GM18870 (cell line): Measurements from ENCODE around the gene PCDHGC3.

Experiments
- ATAC-seq: cut with Tn5 transposase; IDR thresholded peaks from one replicate; pipeline ENCODE4 v1.9.1; 2021; ENCODE audit warnings: moderate library complexity; ENCODE audit not compliant: unreplicated experiment

PCDHGC3 gene

DNA sequence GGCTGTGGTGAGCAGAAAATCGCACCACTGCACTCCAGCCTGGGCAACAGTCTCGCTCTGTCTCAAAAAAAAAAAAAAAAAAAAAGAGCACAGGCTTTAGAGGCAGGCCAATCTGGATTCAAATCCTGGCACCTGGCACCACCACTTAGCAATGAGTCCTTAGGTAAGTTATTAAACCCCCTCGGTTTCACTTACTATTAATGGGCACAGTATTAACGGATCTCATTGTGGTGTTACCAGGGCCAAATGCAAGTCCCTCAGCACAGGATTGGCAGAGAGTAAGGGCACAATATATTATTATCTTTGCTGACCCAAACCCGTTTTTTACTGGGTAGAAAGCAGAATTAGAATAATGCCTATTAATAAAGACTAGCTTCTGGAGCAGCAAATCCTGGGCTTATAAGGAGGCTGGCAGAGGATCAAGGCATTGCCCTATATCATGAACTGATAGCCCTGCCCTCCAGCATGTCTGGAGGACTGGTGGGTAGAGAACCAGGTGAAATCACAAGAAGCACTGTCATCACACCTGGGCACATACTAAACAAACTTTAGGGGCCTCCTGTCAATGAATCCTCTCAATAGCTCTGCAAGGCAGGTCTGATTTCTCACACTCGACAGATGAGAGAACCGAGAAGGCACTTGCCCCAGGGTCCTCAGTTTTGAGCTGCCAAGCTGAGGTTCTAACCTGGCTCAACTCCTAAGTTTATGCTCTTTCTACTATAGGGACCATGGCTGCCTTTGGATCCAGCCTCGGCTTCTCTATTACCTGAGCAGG lies 30.8 kb downstream of the PCDHGC3 start:
- ATAC-seq, result no peak

- no peak for ATAC-seq
These were observed 31.8 kb downstream of the PCDHGC3 start for GRCh38 chr5:141507387-141508091.

DNA sequence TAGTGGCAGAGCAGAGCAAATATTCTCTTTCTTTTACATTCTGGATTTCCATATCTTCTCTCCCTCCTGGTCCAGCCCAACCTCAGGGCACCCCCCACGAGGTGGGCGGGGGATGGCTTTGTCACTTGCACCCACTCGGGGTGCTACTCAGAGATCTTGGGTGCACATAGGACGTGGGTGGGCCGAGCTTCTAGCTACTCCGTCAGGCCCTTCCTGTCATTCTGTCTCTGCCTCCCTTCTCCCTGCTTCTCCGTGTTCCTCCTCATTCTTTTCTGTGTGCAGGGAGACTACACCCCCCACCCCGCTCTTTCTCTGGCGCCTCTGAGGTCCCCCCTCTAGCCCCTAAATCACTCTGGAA lies 32.7 kb downstream of the PCDHGC3 start:
- no peak for ATAC-seq

DNA sequence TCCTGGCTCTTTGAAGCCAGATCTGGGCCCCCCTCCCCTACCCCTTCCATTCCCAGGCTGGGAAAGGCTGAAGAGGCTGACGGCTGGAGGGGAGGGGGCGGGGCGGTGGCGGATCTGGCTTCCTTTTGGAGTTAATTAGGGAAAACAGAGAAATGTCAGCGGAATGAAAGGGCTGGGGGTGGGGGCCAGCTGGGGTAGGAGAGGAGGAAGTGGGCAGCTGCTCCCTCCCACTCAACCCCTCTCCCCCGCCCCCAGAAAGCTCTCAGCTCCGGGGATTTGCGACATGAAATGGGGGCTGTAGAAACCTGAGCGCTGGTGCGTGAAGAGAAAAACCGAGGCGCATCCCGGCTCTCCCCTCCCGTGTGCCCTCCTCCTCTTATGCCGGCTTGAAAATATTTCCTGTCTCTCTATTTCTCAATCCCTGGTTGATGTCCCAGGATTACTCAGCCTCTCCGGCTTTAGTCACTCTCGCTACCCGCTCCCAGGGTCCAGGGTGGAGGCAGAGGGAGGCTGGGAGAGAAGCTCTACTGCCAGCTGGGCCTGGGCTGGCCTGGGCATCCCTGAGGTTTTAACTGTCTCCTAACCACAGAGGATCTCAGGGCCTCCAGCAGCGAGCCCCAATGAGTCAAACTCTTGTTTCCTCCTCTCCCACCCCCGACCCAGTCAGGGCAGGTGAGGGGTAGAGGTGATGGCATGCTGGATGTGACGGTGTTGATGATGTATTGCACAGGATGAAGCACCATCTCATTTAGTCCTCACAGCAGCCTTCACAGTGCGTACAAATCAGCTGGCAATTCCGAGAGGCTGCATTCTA lies 33.2 kb downstream of the PCDHGC3 start:
- ATAC-seq, result peak; percentile 23

DNA sequence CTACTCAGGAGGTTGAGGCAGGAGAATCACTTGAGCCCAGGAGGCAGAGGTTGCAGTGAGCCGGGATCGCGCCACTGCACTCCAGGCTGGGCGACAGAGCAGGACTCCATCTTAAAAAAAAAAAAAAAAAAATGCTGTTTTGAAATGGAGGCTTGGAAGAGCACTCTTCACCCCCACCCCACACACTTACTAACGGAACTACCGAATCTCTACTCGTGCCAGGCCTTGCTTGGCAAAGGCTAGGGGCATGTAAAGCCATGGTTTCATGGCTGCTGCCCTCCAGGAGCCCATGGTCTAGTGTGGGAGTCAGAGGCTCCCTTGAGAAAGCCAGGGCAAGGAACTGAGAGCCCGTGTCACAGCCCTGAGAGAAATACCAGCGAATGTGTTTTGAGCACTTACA lies 34.4 kb downstream of the PCDHGC3 start:
- no peak for ATAC-seq

GRCh38 chr5:141510850-141511601 lies 35.3 kb downstream of the PCDHGC3 start:
- ATAC-seq, result no peak

DNA sequence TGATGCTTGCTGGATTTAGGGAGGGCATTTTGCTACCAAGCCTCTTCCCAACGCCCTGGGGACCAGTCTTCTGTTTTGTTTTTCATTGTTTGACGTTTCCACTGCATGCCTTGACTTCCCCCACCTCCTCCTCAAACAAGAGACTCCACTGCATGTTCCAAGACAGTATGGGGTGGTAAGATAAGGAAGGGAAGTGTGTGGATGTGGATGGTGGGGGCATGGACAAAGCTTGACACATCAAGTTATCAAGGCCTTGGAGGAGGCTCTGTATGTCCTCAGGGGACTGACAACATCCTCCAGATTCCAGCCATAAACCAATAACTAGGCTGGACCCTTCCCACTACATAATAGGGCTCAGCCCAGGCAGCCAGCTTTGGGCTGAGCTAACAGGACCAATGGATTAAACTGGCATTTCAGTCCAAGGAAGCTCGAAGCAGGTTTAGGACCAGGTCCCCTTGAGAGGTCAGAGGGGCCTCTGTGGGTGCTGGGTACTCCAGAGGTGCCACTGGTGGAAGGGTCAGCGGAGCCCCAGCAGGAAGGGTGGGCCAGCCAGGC lies 36.1 kb downstream of the PCDHGC3 start:
- ATAC-seq, result no peak

DNA sequence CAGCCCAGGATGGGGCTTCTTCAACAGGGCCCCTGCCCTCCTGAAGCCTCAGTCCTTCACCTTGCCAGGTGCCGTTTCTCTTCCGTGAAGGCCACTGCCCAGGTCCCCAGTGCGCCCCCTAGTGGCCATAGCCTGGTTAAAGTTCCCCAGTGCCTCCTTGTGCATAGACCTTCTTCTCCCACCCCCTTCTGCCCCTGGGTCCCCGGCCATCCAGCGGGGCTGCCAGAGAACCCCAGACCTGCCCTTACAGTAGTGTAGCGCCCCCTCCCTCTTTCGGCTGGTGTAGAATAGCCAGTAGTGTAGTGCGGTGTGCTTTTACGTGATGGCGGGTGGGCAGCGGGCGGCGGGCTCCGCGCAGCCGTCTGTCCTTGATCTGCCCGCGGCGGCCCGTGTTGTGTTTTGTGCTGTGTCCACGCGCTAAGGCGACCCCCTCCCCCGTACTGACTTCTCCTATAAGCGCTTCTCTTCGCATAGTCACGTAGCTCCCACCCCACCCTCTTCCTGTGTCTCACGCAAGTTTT lies 36.7 kb downstream of the PCDHGC3 start:
- no peak for ATAC-seq

GRCh38 chr5:141512911-141513626 lies 37.3 kb downstream of the PCDHGC3 start:
- ATAC-seq, result no peak

DNA sequence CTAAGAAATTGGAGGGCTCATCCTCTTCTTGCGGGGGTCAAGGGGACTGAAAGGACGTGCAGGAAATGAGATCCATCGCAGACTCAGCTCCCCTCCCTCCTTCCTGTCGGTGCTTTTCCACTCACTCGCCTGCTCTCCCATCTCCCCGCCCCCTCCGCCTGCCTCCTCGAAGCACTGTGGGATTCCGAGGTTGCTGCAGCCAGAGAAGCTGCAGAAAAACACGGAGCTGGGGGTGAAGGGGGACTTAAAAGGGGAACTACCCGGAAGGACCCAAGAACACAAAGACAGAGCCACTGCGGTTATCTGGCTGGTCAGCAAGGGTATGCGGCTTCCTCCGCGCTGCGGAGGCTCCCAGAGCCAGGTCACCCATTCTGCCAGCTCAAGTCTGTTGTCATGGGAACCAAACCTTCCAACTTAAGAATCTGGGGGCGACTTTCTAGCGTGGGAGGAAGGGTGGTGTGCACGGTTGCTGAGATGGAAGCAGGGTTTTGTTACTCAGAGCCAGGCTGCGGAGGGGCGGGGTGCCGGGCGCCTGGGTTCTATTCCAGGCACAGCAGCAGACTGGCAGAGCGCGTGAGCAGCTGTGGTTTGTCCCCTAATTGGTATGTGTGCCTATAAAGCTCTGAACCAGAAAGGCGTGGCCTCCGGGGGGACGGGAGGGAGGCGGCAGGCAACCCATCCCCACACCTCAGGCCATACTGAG lies 38.0 kb downstream of the PCDHGC3 start:
- ATAC-seq, result no peak

- no peak for ATAC-seq
These were observed 38.8 kb downstream of the PCDHGC3 start for GRCh38 chr5:141514330-141515133.

- no peak for ATAC-seq
These were observed 39.4 kb downstream of the PCDHGC3 start for GRCh38 chr5:141515141-141515540.

GRCh38 chr5:141515946-141516671 lies 40.3 kb downstream of the PCDHGC3 start:
- ATAC-seq, result no peak

DNA sequence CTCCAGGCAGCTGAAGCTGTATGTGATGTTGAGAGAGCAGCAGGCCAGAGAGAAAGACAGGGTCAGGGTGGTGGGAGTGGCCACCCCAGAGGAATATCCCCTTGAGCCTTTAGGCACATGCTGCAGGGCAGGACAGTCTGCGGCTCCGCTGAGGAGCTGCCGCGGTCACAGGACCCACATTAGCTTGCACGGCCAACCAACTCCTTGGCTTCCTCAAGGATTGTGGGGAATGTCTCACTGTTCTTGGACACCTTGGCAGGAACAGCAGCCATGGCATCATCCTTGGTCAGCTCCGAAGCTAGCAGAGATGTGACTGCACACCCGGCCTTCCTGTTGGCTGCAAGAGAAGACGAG lies 40.9 kb downstream of the PCDHGC3 start:
- ATAC-seq, result no peak

GRCh38 chr5:141517312-141517711 lies 41.5 kb downstream of the PCDHGC3 start:
- no peak for ATAC-seq

DNA sequence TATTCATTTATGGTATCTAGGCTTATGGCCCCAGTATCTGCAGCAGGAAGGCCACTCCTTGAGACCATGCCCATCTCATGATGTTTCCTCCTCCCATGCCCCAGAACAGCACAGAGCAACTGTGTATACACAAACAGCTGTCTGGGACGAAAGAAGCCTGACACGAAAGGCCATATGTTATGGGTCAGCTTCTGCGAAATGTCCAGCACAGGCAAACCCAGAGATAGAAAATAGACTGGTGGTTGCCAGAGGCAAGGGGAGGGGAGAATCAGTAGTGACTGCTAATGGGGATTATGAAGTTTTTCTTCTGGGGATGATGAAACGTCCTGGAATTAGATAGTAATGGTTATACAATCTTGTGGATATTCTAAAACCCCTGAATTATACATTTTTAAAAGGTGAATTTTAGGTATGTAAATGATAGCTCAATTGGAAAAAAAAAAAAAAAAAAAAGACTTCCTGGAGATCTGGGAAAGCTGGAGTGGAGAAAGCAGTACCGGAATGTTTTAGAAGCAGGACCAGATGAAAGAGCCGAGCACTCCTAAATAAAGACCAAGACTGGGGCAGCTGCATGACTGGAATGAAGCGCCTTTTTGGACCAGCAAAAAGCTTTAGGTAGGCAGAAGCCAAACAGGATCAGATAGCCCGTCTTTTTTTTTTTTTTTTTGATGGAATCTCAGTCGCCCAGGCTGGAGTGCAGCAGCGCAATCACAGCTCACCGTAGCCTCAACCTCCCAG lies 42.3 kb downstream of the PCDHGC3 start:
- ATAC-seq, result no peak

DNA sequence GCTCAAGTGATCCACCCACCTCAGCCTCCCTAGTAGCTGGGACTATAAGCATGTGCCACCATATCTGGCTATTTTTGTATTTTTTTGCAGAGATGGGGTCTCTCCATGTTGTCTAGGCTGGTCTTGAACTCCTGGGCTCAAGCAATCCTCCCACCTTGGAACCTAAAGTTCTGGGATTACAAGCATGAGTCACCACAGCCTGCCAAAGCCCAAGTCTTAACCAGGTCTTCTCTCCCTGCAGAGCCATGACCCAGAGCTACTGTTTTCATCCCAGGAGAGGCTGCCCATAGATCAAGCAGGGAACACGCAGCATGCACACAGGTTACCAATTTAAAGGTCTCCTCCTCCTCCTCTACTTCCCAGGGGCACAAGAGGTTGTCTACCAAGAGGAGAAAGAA lies 42.9 kb downstream of the PCDHGC3 start:
- ATAC-seq, result no peak
